ENCODE measurements around the gene JPH2.

DNA sequence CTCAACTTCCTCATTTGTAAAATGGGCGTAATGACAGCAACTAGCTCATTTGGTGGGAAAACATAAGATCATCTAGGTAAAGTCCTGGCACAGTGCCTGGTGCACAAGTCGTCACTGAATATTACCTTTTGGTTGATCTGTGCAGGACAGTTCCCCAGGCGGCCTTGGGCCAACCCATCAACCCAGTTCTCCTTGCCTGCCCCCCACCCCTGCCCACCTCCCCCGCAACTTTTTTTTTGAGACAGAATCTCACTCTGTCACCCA lies 99.2 kb downstream of the JPH2 start:
- TF ChIP-seq, protein P1, sequence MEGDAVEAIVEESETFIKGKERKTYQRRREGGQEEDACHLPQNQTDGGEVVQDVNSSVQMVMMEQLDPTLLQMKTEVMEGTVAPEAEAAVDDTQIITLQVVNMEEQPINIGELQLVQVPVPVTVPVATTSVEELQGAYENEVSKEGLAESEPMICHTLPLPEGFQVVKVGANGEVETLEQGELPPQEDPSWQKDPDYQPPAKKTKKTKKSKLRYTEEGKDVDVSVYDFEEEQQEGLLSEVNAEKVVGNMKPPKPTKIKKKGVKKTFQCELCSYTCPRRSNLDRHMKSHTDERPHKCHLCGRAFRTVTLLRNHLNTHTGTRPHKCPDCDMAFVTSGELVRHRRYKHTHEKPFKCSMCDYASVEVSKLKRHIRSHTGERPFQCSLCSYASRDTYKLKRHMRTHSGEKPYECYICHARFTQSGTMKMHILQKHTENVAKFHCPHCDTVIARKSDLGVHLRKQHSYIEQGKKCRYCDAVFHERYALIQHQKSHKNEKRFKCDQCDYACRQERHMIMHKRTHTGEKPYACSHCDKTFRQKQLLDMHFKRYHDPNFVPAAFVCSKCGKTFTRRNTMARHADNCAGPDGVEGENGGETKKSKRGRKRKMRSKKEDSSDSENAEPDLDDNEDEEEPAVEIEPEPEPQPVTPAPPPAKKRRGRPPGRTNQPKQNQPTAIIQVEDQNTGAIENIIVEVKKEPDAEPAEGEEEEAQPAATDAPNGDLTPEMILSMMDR (IDR thresholded peaks at IDR 0.05; ENCODE audit: low read depth, low read length, missing input control), result no peak
- TF ChIP-seq EGR1 (IDR thresholded peaks at IDR 0.05; ENCODE audit: low read depth in 2 of 2), result no peak
